HL-60/S4 treated with retinoic acid at 250 ng/mL for 4 days and 3 days (cell line): ENCODE data around the gene OSCP1.

Source experiments
- in situ Hi-C: fragments of 300-500 bp; cut with MboI; formaldehyde crosslinking; loops from 2 replicates; pipeline ENCODE4 v1.7.0; 2022; ENCODE audit warnings: low sequenced_read_pairs

Gene OSCP1

DNA sequence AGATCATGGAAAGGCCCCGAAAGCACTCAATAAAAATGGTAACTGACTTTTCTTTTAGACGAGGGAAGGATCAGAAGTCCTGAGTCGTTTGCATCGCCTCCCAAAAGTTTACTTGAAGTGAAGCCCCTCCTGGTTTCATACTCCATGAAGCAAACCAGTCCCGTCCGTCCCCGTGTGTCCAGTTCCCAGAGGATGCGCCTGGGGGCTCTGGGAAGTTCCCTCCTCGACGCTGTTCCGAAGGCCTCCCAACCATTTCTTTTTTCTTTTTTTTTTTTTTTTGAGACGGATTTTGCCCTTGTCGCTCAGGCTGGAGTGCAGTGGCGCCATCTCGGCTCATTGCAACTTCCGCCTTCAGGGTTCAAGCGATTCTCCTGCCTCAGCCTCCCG lies 661 bp upstream of the OSCP1 start:
- in situ Hi-C loops = no loop called here

DNA sequence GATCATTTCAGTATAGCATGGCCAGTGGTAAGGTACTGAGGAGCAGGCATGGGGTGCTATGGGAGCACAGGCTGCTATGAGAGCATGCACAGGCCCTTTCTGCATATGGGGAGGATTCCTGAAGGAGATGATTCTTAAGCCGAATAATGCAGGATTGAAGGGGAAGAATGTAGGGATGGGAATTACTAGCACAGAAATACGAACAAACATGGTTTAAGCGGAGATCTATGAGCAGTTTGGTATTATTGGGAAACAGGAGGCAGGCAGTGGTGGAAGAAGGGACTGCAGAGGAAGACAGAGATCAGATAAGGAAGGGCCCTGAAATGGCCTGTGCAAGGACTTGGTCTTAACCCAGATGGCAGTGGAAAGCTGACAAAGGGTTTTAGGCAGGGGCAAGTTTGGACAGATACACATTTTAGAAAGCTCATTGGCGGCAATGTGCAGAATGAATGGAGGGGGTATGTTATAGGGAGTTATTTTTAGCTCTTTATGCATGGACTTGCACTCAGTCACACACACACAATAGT lies 1.7 kb downstream of the OSCP1 start:
- in situ Hi-C loops = no loop called here

DNA sequence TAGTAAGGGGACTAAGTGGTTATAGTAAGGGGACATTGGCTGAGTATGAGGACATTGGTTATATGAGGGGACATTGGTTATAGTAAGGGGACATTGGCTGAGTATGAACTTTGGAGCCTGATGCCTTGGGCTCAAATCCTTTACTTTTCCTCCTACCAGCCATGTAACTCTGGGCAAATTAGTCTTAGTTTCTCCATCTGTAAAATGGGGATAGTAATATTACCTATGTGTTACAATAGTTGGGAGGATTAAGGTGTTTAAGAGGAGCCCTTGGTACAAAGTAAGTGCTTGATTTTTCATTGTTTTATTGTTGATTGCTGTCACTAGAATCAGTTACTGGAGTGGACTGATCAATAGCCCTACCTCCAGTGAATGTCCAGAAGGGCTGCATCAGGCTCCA lies 2.8 kb downstream of the OSCP1 start:
- in situ Hi-C loops = no loop called here

DNA sequence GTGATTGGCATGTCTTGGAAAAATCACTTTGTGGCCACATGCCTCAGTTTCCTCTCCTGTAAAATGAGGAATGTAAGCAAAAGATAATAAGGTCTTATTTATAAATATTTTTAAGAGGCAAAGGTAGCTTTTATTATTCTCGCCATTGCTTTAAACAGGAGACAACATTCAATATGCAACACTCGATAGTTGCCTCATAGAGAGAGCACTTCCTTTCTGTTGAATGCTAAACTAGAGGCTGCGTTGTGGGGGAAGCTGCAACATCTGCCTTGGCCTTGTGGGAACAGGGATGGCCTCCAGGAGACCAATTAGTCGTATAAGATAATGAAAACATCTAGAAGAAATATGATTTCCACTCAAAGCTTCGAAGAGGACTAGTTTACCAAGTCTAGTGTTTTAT lies 3.5 kb downstream of the OSCP1 start:
- in situ Hi-C loops = no loop called here

DNA sequence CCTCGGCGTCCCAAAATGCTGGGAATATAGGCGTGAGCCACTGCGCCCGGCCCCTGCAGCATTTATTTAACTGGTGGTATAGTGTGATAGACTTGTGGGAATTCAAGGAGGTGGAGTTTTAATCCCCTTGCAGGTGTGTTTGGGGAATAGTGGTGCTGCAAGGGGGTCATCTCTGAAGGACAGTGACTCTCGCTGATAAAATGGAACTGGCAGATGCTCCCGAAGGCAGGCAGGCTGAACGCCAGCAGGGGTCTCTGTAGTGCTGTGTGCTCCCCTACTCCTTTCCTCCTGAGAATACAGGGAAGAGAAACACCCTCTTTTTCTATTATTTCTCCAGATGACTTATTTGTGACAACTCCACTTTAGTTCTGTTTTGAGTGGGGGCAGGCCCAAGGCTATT lies 4.0 kb downstream of the OSCP1 start:
- in situ Hi-C loops = no loop called here

DNA sequence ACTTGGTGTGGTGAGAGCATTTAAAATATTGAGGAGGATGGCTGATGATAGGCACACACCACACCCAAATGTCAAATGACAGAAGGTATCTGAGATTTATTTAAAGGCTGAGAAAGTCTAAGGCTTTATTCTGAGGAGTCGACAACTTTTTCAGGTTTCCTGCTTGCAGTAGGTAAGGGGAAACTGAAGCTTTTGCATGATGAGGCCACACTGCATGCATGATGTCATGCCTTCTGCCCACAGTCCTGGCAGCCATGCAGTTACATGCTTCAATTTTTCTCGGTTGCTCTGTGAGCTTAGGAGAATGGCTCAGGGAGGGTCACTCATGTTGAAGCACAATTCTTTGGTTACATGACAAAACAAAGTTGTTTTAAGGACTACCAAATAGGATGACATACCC lies 7.0 kb downstream of the OSCP1 start:
- in situ Hi-C loops = no loop called here

DNA sequence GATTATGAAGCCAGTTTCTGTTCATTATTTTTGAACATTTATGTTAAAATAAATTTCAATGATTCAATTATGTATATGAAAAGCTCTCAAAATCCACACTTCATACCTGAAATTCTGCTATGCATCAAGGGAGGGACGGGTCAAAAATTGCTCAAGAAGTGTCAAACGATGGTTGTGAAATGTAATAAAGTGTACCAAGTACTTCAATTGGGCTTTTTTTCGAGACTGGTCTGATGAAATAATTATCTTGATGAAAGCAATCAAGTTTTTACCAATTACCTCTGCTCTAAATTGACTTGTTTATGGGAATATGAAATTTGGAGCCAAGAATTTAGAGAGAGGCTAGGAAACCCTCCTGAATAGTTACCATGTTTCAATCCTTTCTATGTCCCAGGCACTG lies 7.9 kb downstream of the OSCP1 start:
- in situ Hi-C loops = no loop called here

DNA sequence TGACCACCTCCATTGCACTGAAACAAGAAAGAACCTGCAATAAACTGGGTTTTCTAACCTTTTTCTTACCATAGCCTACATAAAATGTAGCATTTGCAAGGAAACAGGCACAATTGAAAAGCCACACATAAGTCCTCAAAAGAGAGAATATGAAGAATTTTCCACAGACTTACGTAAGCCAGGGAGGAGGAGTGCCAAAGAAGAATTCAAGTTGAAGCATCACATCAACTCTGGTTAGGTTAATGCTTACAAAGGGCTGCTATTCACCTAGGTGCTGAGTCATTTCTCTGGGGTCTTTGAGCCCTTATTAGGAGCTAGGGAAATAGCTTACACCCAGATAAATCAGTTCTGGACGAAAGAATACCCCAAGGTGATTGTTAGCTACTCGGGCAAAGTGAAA lies 9.6 kb downstream of the OSCP1 start:
- in situ Hi-C loops = no loop called here

DNA sequence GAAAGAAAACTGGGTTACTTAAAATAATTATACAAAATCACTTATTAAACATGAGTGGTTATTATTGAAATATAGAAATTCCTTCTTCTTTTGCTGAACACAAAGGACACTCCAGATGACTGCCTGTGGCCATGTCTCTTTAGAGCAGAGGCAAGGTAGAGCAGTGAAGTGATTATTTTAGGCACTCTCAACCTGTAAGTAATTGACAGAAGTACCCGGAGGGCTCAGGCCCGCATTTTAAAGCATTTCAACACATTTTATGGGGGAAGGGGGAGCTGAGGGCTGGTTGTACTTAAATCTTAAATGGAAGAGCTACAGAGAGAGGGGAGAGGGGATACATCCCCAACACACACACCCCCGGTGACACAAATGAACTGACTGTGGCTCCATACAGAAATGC lies 10.2 kb downstream of the OSCP1 start:
- in situ Hi-C loops = no loop called here

DNA sequence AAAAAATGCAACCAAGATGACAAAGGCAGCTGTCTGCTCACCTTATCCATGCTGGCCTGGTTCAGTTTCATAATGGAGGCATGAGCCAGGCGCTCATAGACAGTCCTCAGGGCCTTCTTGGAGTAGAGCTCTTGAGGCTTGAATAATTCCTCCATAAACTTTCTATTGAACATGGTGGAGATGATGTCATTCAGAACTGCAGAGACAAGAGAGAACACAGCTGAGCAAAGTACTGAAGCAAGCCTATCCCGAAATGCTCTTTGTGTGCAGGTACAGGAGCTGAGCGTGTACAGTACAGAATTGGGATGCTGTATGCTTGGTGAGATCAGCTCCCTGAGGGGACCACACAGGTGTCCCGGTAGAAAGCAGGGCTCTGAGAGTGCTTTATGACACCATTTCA lies 11.5 kb downstream of the OSCP1 start:
- in situ Hi-C loops = no loop called here

DNA sequence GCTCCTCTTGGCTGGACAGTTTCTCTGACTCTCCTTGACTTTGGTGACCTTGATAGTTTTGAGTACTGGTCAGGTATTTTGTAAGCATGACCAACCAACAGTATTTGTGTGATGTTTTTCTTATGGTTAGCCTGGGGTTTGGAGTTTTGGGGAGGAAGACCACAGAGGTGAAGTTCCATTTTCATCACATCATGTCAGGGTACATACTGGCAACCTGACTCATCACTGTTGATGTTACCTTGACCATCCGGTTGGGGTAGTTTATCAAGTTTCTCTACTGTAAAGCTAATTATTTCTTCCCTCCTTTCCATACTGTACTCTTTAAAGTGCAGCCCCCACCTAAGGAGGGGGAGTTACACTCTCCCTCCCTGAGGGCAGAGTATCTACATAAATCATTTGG lies 13.4 kb downstream of the OSCP1 start:
- in situ Hi-C loops = no loop called here

DNA sequence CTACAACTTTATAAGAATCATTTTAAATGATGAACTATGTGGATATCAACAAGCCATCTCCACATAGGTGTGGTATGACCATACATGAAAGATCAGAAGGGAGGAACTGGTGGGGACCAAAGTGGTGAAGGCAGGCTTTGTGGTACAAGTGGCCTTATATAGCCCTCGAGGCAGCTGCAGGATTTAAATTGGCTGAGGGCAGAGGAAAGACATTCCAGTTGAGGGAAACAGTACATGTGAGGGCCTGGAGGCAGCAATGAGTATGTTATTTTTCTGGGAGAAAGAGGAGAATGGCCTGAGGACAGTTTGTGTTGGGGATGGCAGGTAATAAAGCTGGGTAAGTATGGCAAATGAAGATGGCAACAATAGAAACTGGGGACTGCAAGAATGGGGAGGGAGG lies 17.1 kb downstream of the OSCP1 start:
- in situ Hi-C loops = no loop called here

DNA sequence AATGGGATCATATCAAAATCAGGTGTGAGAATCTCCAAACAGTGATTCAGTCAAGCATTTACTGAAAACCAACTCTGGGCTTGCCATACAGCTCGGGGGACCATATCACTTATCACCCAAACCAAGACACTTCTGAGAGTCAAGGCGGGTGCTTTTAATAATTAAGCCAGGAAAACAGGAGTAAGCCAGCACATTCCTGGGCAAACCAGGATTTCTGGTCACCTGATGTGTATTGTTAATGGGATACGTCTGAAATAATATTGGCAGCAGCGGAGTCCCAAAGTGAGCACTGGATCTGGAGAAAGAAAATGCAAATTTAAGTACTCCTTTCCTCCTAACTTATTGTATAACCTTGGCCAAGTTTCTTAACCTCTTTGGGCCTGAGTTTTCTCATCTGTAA lies 17.6 kb downstream of the OSCP1 start:
- in situ Hi-C loops = no loop called here

DNA sequence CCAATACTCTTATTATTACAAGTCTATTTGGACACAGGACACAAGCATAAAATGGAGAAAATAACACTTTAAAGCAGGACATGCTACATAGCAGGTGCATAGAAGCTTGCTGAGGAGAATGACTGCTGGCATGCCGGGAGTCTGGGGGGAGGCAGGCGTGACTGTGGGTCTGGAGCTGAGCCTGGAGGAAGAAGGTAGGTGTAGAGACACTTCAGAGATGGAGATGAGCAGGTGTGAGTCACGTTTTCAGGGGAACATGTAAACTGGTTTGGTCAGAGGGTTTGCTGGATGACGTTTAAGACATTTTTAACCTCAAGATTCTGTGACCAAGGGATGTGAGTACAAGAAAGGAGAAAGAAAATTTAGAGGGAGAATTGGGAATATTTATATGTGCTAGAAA lies 24.5 kb downstream of the OSCP1 start:
- in situ Hi-C loops = no loop called here

DNA sequence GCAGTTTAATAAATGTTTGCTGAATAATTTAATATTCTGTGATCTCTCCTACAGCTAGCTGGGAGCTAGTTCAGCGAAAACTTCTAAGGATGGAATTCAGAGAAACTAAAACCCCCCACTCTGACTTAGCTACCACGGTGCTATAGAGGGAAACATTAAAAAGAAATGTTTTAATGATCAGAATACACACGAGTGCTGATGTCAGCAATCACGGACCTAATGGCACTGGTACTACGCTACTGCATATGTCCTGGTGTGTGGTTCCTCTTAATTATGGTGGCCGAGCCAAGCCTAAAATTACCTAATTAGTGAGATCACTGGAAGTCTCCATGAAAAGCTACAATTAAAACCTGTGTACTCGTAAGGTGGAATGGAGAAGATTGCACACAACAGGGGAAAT lies 28.6 kb downstream of the OSCP1 start:
- in situ Hi-C loops = loop anchor here (25.0 kb wide), 1 partner anchor 309 kb away; no protein-coding TSS in a partner anchor

DNA sequence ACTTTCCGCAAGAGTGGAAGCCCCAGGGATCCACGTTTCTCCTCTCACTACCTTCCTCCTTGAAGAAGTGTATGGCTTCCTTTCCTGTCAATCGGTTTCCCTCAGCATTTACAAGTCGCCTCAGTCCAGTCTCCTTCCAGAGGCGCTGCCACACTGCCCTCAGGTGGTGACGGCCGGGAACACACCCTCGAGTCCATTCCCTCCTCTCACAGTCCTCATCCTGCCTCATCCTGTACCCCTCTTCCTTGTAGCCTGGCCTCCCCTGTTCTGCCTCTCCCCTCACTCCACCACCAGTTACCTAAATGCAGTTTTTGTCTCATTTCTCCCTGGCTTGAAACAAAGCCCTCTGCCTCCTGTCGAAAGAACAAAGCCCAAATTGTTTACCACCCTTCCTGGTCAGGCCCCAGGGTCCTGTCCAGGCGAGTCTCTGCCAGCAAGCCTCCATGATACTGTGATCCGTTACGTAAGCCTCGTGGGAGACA lies 29.4 kb downstream of the OSCP1 start:
- in situ Hi-C loops = loop anchor here (25.0 kb wide), 1 partner anchor 309 kb away; no protein-coding TSS in a partner anchor

DNA sequence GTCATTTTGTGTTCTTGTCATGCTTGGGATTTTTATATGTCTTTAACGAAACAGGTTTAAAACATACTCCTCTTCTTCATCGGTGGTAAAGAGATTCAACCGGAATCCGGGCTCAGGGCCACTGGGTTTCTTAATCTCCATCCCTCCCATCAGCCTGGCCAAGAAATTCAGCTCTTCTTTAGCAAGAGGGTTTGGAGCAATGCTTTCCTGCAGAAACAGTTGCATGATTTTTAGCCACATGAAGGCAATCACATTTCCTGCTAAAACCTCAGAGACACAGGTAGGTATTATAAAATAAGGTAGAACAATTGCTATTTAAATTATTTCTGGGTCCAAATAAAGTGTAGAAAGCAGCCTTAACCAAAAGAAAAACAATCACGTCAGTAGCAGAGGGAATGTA lies 29.8 kb downstream of the OSCP1 start:
- in situ Hi-C loops = loop anchor here (25.0 kb wide), 1 partner anchor 308 kb away; no protein-coding TSS in a partner anchor

DNA sequence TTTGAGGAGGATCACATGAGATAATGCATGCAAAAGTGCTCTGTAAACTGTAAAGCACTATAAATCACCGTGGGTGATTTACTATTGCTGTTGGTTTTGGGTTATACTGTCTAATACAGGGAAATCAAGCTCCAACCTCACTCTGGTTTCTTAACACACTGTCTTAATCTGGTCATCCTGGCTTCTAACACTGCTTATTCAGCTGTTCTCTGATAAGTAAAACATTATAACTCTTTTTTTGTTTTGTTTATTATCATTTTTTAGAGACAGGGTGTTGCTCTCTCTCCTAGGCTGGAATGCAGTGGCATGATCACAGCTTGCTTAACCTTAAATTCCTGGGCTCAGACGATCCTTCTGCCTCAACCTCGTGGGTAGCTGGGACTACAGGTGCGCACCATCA lies 30.7 kb downstream of the OSCP1 start:
- in situ Hi-C loops = loop anchor here (25.0 kb wide), 1 partner anchor 307 kb away; no protein-coding TSS in a partner anchor

DNA sequence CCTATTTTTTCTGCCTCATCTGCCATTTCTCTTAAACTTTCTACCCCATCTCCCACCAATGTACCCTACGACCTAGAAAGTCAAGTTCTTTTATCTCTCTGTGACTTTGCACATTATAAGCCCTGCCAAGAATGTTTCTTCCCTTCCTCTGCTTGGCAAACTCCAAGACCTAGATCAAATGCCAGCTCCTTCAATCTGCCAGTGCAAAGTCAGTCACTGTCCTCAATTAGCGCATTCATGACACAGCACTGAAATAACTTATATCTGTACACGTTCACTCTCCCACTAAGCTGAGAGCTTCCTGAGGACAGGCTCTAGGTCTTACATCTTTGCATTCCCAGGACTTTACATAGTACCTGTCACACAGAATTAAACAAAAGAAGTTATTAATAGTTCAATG lies 31.1 kb downstream of the OSCP1 start:
- in situ Hi-C loops = loop anchor here (25.0 kb wide), 1 partner anchor 307 kb away; no protein-coding TSS in a partner anchor

DNA sequence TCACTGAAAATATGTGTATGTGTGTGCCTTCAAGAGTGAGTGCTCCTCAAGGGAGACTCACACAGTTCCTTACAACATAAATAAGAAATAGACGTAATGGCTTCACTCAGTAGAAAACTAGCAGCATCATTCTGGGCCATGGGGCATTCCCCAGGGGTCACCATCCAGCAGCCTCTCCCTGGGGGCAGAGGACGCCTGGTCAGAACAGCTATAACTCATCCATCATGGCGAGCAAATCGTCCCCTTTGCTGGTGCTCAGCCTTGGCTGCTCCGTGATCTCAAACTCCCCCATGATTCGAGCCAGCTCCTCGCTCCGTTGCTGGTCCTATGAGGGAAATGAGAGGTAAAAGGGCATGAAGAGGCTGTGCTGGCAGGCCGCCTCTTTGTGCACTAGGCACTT lies 32.3 kb downstream of the OSCP1 start:
- in situ Hi-C loops = loop anchor here (25.0 kb wide), 1 partner anchor 306 kb away; no protein-coding TSS in a partner anchor

DNA sequence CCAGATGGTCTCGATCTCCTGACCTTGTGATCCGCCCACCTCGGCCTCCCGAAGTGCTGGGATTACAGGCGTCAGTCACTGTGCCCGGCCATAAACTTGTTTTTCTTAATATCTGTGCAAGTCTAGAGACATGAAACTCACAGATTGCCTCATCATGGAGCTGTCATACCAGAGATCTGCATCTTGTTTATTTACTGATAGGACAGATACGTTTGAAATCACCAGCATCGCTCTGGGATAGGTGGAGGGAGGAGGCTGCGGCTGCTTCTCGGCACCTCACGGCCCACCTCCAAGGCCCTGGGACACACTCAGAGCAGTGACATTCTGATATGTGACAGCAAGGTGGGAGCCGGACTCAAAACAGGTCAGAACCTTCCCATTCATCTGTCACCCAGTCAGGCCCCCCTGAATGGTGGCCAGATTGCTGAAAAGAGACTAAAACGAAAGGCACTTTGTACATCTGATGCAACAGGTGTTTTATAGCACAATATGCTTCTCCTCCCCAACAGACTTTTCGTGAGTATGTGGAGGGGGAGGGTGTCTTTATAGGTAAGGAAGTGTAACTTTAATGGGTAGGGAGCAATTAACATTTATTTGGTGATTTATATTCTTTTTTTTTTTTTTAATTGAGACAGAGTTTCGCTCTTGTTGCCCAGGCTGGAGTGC lies 34.5 kb downstream of the OSCP1 start:
- in situ Hi-C loops = loop anchor here (25.0 kb wide), 1 partner anchor 303 kb away; no protein-coding TSS in a partner anchor

DNA sequence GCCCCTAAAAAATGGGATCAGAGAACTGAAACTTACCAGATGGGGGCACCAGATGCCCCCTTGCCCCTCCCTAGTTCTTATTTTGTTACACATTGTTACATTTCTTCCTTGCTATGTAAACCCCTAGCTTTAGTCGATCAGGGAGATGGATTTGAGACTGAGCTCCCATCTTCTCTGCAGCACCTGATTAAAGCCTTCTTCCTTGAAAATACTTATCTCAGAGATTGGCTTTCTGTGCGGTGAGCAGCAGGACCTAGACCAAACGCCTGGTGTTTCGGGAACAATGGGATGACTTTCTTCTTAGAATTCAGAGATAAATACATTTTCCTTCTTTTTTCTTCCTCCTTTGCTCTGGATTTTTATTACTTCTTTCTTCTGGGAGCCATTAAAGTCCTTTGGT lies 35.9 kb downstream of the OSCP1 start:
- in situ Hi-C loops = loop anchor here (25.0 kb wide), 1 partner anchor 302 kb away; no protein-coding TSS in a partner anchor
